ENCODE data around the gene RDH8. TPM values are rescaled to one million over a fixed set of nuclear protein-coding genes. Genes with fewer than 3 reads are reported as not detected.

The RDH8 gene
- total RNA-seq, 1 donor = not detected

- no peak for DNase-seq (ENCODE audit: low read depth)
- H3K4me3 ChIP-seq (ENCODE audit: low read depth, low read length) = no peak overlapping the region
- TF ChIP-seq, protein P1, sequence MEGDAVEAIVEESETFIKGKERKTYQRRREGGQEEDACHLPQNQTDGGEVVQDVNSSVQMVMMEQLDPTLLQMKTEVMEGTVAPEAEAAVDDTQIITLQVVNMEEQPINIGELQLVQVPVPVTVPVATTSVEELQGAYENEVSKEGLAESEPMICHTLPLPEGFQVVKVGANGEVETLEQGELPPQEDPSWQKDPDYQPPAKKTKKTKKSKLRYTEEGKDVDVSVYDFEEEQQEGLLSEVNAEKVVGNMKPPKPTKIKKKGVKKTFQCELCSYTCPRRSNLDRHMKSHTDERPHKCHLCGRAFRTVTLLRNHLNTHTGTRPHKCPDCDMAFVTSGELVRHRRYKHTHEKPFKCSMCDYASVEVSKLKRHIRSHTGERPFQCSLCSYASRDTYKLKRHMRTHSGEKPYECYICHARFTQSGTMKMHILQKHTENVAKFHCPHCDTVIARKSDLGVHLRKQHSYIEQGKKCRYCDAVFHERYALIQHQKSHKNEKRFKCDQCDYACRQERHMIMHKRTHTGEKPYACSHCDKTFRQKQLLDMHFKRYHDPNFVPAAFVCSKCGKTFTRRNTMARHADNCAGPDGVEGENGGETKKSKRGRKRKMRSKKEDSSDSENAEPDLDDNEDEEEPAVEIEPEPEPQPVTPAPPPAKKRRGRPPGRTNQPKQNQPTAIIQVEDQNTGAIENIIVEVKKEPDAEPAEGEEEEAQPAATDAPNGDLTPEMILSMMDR (IDR thresholded peaks at IDR 0.05; ENCODE audit: insufficient read depth, low read depth, low read length) = no peak
Observed at GRCh38 chr19:10026744-10027143, 13.5 kb downstream of the RDH8 start.

DNA sequence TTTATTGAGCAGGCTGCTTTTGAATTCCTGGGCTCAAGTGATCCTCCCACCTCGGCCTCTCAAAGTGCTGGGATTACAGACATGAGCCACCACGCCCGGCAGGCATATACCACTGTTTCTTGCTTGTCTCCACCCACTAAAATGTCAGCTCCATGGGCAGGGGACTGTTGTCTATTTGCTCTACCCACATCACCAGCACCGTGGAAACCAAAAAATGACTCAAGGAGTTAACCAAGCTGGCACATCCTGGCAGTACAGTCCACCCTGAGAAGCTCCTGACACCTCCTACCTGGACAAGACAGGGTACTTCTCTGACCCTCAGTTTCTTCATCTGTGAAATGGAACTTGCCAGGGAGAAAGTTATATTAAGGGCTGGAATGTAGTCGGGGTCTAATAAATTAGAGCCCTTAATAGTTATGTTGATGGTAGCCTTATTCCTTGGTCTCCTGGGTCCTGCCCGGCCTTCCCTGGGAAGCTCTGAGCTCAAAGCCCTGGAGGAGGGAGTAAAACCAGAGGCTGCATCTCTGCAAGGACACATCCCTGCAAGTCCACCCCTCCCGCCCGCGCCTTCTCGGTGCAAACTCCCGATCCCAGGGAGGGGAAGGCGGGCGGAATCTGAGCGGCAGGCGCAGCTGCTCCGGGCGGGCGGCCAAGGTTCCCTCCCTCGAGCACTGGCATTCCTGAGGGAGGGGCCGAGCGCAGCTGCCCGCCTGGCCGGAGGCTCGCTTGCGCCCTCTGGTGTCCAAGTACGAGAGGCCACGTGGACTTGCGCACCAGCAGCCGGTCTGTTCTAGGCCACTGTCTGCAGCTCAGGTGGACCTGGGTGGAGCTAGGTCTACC lies 14.1 kb downstream of the RDH8 start:
- TF ChIP-seq, protein P1 (IDR thresholded peaks at IDR 0.05; ENCODE audit: insufficient read depth, low read depth, low read length) = peak; percentile 87
- no peak overlapping the region for H3K4me3 ChIP-seq (ENCODE audit: low read depth, low read length)
- peak; percentile 93 for DNase-seq (ENCODE audit: low read depth)

- TF ChIP-seq, protein P1 (IDR thresholded peaks at IDR 0.05; ENCODE audit: insufficient read depth, low read depth, low read length) = no peak
Observed at GRCh38 chr19:10033614-10034013, 20.3 kb downstream of the RDH8 start.

GRCh38 chr19:10036601-10037071 lies 23.4 kb downstream of the RDH8 start:
- TF ChIP-seq, protein P1 (IDR thresholded peaks at IDR 0.05; ENCODE audit: insufficient read depth, low read depth, low read length) = no peak
- no peak overlapping the region for H3K4me3 ChIP-seq (ENCODE audit: low read depth, low read length)
- no peak for DNase-seq (ENCODE audit: low read depth)

More at GRCh38 chr19:10033614-10034013, 20.3 kb downstream of the RDH8 start:
- no peak overlapping the region for H3K4me3 ChIP-seq (ENCODE audit: low read depth, low read length)
- no peak for DNase-seq (ENCODE audit: low read depth)

DNA sequence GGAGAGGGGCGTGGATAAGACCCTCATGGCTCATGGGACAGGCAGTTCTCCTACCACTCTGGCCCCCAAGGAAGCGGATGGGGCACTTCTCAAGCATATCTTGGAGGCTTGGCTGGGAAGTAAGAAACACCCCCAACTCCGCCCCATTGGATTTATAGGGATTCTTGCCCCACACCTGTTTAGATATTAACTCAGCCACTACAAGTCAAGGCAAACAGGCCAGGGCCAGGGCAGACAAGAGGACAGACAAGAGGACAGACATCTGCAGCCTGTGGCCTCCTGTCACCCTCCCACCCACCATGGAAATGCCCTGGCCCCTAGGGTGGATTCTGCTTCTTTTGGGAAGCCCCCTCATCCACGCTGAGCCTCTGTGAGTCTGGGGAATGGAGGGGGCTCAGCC lies 24.1 kb downstream of the RDH8 start:
- DNase-seq (ENCODE audit: low read depth) = no peak
- TF ChIP-seq, protein P1 (IDR thresholded peaks at IDR 0.05; ENCODE audit: insufficient read depth, low read depth, low read length) = no peak
- H3K4me3 ChIP-seq (ENCODE audit: low read depth, low read length) = no peak overlapping the region

GRCh38 chr19:10037809-10038208 lies 24.5 kb downstream of the RDH8 start:
- TF ChIP-seq, protein P1 (IDR thresholded peaks at IDR 0.05; ENCODE audit: insufficient read depth, low read depth, low read length) = no peak
- H3K4me3 ChIP-seq (ENCODE audit: low read depth, low read length) = no peak overlapping the region
- DNase-seq (ENCODE audit: low read depth) = no peak

All from fibroblast of villous mesenchyme (primary cell).